SK-N-MC (cell line): ENCODE data around the gene APBA2.

Experiments used
- EZH2 ChIP-seq: fragments of 200-600 bp; sonication (generic); IDR thresholded peaks from one replicate; pipeline ENCODE4 v1.6.1; 2017; ENCODE audit warnings: antibody characterized with exemption
- FOXP2 ChIP-seq: optimal IDR thresholded peaks from 2 replicates; pipeline ENCODE3; 2011; ENCODE audit warnings: mild to moderate bottlenecking, moderate library complexity; ENCODE audit not compliant: insufficient read depth; ENCODE audit errors: extremely low read length, control extremely low read depth
- POLR2AphosphoS5 ChIP-seq: IDR thresholded peaks from 2 replicates; pipeline ENCODE4 v1.6.1; 2012; ENCODE audit warnings: mild to moderate bottlenecking, low read depth, low read length, borderline replicate concordance

DNA sequence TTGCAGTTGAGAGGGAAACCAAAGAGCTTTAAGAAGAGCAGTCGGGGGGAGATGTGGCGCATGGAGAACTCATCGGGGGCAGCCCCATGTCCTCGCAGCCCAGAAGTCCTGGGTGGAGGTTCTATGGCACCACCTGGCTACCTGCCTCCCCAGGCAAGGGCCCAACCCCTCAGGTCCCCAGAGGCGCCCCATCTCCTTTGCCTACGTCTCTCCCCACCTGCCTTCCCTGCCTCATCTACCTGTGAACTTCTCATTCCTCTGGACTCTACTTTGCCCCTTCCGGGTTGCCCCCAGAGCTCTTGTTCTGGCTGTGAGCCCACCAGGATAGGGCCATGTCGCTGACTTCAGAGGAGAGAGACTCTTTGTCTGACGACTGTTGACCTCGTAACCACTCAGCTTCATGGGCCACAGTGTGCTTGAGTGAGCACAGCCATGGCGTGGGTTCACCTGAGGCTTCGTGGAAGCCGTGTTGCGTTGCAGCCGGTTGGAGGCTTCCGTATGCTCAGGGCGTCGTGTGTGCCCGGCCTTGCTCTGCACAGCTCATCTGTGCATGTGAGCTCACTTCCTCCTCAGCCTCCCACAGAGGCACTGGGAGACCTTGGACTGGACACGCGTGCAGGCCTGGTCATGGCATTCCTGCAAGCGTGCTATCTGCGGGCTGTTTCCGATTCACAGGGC, 13.4 kb downstream of the APBA2 start:
- no peak for TF ChIP-seq EZH2
- TF ChIP-seq POLR2AphosphoS5: no peak
- no peak for TF ChIP-seq FOXP2
